HG02885 (cell line): ENCODE data around the gene RPL23.

ENCODE experiments used
- ATAC-seq: cut with Tn5 transposase; IDR thresholded peaks from one replicate; pipeline ENCODE4 v1.9.1; 2021; ENCODE audit warnings: mild to moderate bottlenecking; ENCODE audit not compliant: unreplicated experiment, poor library complexity

RPL23 gene

GRCh38 chr17:38853292-38854219 lies at the start of gene RPL23:
Gene RPL23, minus strand, starts transcription at chr17:38853721. Its CDS starts 11 bp downstream, at chr17:38853710.
- ATAC-seq = peak; percentile 87

GRCh38 chr17:38900978-38901656 lies 47.6 kb upstream of the RPL23 start:
- no peak for ATAC-seq

- ATAC-seq = peak; percentile 17
Observed at GRCh38 chr17:38899421-38899820, 45.9 kb upstream of the RPL23 start.

GRCh38 chr17:38898812-38899348 lies 45.4 kb upstream of the RPL23 start:
- ATAC-seq = peak; percentile 82

GRCh38 chr17:38898291-38898679 lies 44.8 kb upstream of the RPL23 start:
- ATAC-seq = peak; percentile 16

- no peak for ATAC-seq
Observed at GRCh38 chr17:38897671-38898290, 44.3 kb upstream of the RPL23 start.

- ATAC-seq = no peak
Observed at GRCh38 chr17:38897176-38897575, 43.7 kb upstream of the RPL23 start.

- no peak for ATAC-seq
Observed at GRCh38 chr17:38896346-38896954, 42.9 kb upstream of the RPL23 start.

GRCh38 chr17:38894276-38894675 lies 40.8 kb upstream of the RPL23 start:
- no peak for ATAC-seq

- no peak for ATAC-seq
Observed at GRCh38 chr17:38893607-38894006, 40.1 kb upstream of the RPL23 start.

- ATAC-seq = no peak
Observed at GRCh38 chr17:38893113-38893512, 39.6 kb upstream of the RPL23 start.

GRCh38 chr17:38892620-38893019 lies 39.1 kb upstream of the RPL23 start:
- no peak for ATAC-seq

- ATAC-seq = no peak
Observed at GRCh38 chr17:38892083-38892482, 38.6 kb upstream of the RPL23 start.

GRCh38 chr17:38891441-38891840 lies 37.9 kb upstream of the RPL23 start:
- ATAC-seq = no peak

GRCh38 chr17:38890410-38890746 lies 36.9 kb upstream of the RPL23 start:
- no peak for ATAC-seq

GRCh38 chr17:38889745-38890409 lies 36.4 kb upstream of the RPL23 start:
- ATAC-seq = no peak

GRCh38 chr17:38888842-38889241 lies 35.3 kb upstream of the RPL23 start:
- no peak for ATAC-seq

- ATAC-seq = no peak
Observed at GRCh38 chr17:38886643-38887010, 33.1 kb upstream of the RPL23 start.

GRCh38 chr17:38885728-38886642 lies 32.5 kb upstream of the RPL23 start:
- ATAC-seq = no peak
